SU-DHL-6 (cell line): ENCODE results near the gene CAMSAP1.

Experiments
- CTCF ChIP-seq: fragments of 200-600 bp; sonication (generic); IDR thresholded peaks from one replicate; pipeline ENCODE4 v1.5.1; 2017; ENCODE audit warnings: antibody characterized with exemption, mild to moderate bottlenecking, low read length, moderate library complexity; ENCODE audit not compliant: insufficient read depth, poor library complexity, severe bottlenecking
- EZH2phosphoT487 ChIP-seq: fragments of 200-600 bp; sonication (generic), shearing (Covaris generic); conservative IDR thresholded peaks from 2 replicates; pipeline ENCODE4 v1.6.1; 2018; ENCODE audit warnings: mild to moderate bottlenecking, antibody characterized with exemption, low read length, moderate library complexity, mixed read lengths

- TF ChIP-seq CTCF, result no peak
- TF ChIP-seq EZH2phosphoT487, result no peak
These were observed 80.0 kb downstream of the CAMSAP1 start for GRCh38 chr9:135827301-135827700.
